Germinal center (tissue), 1 donor: ENCODE data around the gene FAM72D.
"Not testable (repeated sequence)": the region's sequence is repeated elsewhere in the genome, so short reads cannot be mapped to it uniquely, and the experiment has no call there.

ENCODE experiments used
- DNase-seq: peaks from one replicate; pipeline ENCODE4 v3.0.0; 2012; ENCODE audit warnings: mixed read lengths, low spot score

The FAM72D gene

GRCh38 chr1:145146308-145146707 is 50.5 kb downstream of the FAM72D start:
- DNase-seq, result not testable (repeated sequence)

GRCh38 chr1:145147172-145147571 is 51.4 kb downstream of the FAM72D start:
- DNase-seq, result not testable (repeated sequence)

- DNase-seq, result not testable (repeated sequence)
Observed at GRCh38 chr1:145155421-145155820, 59.6 kb downstream of the FAM72D start.

- not testable (repeated sequence) for DNase-seq
Observed at GRCh38 chr1:145155873-145156272, 60.1 kb downstream of the FAM72D start.

- DNase-seq, result peak; percentile 2
Observed at GRCh38 chr1:145156891-145157610, 61.3 kb downstream of the FAM72D start.

GRCh38 chr1:145157715-145158114 is 61.9 kb downstream of the FAM72D start:
- not testable (repeated sequence) for DNase-seq

- DNase-seq, result not testable (repeated sequence)
Observed at GRCh38 chr1:145161046-145161752, 65.4 kb downstream of the FAM72D start.
